Muscle of arm (tissue), 12 donors: ENCODE results near the gene SNAP47. TPM values are rescaled to one million over a fixed set of nuclear protein-coding genes. Genes with fewer than 3 reads are reported as not detected.

ENCODE experiments used
- DNase-seq: peaks from one replicate; pipeline ENCODE4 v3.0.0-alpha.2; 2013
- polyA plus RNA-seq, 12 donors: library from polyadenylated mRNA; unstranded; fragments of 120-200 nt; gene quantifications; one replicate each; pipeline ENCODE4 v1.2.1, GENCODE V29; 2013; ENCODE audit not compliant: insufficient read length in 12 of 12

SNAP47 gene
- polyA plus RNA-seq, 12 donors = 23.1 to 38.8 (median 30.5) TPM; not detected in 1

DNA sequence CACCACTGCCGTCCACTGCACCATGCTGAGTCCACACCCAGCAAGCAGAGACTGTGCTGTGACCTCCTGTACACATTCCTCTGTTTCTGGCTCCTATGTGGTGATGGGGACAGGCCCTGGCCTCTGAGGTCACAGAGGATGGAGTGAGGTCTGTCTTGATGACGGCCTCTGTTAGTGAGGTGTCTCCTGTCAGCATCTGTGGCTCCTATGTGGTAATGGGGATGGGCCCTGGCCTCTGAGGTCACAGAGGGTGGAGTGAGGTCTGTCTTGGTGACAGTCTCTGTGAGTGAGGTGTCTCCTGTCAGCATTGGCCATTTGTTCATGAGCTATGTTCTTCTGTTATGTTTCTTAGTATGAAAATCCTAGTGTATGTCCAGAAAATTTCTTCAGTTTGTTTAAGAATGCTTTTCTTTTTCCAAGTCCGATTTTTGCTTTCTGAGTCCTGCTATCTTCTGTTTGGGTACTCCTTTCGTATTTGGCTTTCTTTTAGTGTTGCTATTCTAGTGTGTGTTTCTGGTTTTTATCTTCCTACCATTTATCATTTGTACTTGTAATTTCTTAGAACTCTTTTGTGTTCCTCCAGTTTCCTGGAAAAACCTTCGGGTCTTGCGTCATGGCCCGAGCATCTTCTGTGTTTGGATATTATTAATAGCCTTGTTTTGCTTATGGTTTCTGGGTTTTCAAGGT, 13.4 kb downstream of the SNAP47 start:
- no peak for DNase-seq

DNA sequence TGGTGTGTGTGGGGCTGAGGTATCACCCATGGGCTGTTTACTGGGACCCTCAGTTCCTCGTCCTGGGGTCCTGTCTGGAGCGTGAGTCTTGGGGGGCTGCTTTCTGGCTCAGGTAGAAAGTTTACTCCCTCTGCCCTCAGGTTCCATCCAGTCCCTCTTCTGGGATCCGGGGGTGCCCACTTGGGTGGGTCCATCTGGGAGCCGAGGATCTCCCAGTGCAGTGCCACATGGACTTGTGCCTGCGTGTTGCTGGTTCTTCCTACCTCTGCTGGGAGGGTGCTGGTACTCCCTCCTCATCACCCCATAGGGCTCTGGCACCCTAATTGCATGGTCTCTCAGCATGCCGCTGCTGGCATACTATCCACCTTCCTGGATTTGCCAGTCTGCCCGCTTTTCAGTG, 14.0 kb downstream of the SNAP47 start:
- DNase-seq = no peak

DNA sequence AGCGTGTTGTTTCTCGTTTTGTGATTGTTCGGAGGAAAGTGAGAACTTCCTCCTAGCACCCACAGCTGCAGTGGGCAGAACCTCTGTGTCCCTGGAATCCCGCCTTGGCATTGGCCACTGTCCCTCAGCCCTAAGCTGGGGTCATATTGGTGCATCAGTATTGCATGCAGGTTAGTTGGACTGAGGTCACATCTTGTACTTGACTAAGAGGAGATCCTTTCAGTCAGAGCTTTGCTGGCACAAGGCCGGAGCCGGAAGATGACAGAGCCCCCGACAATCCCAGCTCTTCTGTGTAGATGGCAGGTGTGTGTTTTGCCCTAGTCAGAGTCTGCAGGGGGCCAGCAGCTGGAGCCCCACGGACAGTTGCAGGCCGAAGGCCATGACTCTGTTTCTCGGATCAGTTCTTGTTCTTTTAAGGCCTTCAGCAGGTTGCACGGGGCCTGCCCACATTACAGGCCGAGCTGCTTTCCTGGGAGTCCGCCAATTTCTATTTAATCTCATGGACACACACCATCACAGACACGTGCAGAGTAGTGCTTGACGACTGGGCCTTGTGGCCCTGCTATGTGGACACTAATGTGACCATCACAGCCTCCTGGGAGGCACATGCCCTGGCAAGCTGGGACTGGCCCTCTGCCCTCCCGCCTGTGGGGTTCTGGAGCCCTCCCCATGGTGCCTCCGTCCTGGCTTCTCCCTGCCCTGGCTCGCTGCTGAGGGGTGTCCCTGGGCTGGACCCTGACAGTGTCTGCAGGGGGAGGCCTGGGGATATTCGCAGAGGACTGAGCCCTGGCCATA, 14.9 kb downstream of the SNAP47 start:
- no peak for DNase-seq

DNA sequence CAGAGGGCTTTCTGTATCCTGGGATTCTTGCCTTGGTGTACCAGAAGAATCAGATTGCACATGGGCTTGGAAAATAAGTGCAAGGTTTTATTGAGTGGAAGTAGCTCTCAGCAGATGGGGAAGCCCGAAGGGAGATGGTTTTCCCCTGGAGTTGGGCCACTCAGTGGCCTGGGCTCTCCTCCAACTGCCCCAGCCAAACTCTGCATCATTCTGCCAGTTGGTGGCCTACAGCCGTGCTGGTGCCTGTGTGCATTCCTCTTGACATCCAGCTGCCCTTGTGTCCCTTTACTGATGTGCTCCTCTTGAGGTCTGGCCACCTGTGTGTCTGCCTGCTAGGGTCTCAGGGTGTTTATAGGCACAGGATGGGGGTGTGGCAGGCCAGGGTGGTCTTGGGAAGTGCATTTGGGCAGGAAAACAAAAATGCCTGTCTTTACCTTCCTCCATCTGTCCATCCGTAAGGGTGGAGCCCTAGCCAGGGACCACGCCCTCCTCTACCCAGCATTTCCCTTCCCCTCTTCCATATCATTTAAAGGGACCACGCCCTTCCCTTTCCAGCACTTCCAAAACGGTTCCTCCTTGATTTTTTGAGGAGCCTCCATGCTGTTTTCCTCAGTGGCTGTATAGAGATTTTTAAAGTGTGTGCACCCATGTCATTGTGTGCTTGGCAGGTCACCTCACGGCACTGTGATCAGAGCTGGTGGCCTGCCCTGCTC, 18.9 kb downstream of the SNAP47 start:
- DNase-seq = no peak

DNA sequence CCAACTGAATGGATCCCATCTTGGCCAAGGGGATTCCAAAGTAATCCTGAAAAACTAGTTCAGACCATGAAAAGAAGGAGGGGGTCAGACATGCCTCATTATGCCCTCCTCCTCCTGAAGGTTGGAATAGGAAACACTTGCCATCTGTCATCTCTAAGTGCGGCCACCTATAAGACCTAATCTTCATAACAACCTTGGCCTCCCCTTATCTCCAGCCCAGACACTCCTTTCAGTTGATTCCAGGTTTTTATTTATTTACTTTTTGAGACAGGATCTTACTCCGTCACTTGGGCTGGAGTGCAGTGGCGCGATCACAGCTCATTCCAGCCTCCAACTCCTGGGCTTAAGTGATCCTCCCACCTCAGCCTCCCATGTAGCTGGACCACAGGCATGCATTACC, 19.7 kb downstream of the SNAP47 start:
- DNase-seq = no peak

DNA sequence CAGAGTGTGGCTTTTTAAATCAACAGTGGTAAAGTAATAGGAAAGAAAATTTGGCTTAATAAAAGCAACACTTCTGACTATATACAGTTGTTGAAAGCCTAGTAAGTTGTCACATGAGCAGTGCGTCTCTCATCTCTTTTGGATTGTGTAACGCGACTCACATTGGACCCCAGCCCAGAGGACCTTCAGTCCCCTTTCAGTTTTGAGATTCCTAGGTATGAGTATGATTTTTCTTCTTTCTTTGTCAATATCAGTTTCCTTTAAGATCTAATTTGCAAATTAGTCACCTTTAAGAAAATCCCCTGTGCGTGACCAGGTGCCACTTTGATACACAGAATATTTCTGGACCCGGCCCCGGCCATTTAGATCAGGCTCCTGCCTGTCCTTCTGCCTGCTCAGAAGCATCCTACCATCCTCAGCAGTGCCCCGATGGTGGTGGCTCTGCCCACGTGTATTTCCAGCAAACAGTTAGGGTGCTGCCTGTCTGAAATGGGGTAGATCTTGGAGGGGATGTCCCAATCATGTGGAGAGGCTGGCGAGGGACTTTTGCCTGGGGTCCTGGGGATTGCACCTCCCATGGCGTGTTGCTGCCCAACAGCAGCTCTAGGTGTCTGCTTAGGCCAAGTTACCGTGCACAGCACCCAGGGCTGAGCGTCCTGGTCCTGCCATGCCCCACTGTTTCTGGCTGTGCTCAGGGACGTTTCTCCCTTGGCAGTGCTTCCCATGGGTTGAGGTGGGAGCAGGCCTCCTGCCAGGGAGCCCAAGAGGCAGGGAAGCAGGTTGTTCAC, 21.1 kb downstream of the SNAP47 start:
- DNase-seq = no peak

DNA sequence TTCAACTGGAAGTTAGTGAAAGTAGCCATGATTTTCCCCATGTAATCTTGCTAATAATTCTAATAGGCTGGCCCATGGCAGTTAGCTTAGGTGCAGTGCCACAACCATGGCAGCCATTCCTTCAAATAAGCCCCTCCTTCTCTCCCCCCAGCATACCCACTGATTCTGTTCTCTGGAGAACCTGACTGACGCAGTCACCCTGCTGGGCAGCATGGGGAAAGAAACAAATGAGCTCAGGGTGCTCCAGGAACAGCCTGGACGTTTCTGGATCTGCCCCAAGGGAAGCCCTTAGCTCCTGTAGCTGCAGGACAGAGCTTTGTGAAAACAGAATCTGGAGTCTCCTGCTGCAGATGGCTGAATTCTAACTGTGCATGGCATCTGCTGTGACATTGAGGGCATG, 22.5 kb downstream of the SNAP47 start:
- no peak for DNase-seq

DNA sequence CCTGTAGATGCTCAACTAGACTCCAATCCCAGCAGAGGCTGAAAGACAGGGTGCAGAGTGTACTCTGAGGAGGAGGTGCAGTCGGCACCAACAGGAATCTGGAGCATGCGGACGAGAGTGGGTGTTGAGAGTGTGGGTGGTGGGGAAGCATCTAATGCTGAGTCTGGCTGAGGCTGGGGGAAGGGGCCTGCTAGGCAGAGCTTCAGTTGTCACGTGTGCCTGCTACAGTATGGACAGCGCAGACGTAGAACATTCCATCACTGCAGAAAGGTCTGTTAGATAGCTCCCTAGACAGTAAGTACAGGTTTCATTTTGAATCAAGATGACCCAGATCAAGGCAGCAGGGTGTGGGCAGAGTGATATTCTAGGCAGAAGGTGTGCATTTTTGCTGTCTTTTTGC, 23.1 kb downstream of the SNAP47 start:
- DNase-seq = no peak

DNA sequence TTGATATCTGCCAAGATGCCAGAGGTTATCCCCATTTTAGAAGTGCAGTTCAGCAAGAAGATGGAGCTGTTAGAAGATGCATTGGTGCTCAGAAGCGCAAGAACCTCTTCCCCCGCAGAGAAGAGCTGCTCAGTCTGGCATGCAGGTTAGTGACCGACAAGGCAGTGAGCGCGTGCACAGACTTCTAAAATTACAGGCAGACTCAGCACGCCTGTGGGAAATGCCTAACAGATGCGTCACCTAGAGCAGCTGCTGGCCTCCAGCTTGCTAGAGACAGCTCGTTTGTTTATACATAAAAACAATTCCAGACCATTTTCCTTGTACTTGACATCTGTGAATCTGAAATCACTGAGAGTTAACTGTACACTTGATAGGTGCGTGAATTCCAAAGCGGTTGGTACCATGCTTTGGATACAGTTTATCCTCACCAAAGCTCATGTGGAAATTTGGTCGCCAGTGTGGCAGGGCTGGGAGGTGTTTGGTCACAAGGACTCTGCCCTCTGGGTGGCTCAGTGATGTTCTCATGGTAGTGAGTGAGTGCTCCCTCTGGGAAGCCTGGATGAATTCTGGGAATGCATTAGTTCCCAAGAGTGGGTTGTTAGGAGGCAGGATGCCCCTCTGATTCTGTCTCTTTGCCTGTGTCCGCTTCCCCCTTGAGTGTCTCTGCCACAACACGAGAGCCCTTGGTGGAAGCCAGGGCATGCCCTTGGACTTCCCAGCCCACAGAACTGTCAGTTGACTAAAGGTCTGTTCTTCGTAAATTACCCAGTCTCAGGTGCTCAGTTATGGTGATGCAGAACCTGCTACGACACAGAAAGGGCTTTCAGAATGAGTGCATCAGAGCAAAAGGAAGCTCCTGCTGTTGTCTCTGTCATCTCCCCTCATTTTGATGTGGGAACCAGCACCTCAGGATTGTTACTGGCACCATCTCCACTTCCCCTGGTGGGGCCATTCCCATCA, 24.4 kb downstream of the SNAP47 start:
- DNase-seq = peak; percentile 77

DNA sequence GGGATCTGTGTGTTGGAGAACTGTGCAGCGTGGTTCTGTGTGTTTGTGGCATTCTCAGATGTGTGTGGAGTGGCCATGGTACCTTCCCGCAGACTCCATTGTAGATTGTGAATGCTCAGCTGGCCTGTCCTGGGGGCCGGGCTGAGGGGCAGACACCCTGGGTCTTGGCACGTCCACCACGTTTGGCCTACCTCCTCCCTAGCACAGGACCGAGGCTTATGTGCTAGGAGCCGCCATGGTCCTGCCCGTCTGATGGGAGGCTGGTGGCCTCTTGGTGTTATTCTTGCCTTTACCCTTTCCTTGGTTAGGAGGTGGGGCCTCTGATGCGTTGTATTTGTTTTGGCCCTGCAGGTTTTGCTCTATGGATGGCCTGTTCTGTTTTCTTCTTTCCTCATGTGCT, 25.1 kb downstream of the SNAP47 start:
- DNase-seq = no peak

DNA sequence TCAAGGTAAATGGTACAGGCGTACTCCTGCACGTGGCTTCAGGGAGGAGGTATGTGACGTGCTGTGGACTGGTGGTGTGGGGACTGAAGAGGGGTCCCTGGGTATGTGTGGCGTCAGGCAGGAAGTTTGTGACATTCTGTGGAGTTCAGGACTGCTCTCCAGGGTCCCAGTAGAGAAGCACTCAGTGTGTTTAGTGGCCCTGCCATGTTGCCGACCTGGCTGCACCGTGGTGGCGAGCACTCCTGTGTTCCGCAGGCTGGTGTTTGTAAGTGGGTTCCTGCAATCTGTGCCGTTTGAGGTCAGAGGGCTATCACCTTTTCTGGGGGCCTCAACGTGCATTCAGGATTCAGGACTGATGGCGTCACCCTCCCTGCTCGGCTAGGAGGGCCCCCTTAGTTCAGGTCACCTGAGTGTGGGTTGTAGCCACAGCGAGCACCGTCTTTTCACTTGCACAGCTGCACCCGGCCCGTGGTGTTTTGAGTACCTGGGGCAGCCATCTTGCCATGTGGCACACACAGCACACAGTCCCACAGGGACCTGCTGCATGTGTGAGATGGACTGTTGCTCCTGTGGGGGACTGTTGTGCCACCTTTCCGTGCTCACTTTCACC, 26.5 kb downstream of the SNAP47 start:
- DNase-seq = no peak

DNA sequence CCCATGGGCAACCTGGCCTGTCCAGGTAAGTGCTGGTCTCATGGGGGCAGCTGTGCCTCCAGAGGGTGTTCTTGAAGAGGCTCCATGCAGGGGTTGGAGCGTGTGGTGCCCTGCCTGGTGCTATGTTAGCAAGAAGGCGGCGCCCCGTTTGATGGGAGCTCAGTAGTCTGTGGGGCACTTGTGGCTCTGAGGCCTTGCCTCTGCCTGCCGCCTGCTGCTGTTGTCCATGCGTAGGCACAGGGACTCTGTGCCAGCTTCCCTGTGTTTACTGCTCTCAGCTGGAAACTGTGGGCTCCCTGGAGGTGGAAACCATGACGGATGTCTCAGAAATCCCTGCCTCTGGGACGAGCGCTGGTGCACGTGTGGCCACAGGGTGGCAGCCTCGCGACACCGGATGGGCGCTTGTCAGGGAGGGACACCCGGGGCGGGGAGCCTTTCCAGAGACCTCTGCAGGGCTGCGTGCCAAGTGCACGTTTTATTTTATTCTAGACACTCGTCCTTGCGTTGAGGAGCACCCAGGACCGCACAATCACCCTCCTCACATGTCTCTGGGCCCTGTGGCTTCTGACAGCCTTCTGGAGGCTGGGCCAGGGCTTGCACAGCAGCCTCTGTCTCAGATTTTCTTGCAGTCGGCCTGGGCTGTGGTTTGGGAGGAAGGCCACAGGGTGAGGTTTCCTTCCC, 27.1 kb downstream of the SNAP47 start:
- DNase-seq = peak; percentile 83

DNA sequence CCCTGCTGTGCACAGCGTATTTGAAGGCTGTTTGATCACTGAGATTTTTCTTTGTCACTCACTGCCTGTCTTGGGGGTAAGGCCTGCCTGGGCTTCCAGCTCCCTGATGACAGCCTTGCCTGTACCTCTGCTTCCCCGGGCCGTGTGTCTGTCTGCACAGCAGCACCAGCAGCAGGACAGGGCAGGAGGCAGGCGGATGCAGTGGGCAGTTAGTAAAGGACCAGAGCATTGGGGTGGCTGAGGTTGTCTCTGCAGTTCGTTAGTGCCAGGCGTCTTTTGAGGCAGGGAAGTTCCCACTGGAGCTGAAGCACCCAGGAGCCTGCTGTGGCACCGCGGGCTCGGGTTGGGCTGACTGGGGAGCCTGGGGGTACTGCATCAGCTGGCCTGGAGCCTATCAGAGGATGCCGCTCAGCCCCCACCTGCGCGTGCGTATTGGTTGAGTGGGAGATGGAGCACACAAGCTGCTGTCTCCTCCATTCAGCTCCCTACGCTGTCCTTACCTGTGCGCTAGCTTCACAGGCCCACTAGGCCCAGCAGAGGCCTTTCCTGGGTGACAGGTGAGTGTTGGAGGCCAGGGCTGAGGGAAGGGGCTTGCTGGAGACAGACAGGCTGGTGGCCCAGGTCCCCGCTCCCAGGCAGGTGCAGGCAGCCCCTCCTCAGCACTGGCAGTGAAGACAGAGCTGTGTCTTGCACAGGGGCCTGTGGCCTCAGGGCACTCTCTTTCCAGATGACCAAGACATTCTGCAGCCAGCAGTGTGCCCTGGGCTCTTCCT, 28.2 kb downstream of the SNAP47 start:
- DNase-seq = no peak

DNA sequence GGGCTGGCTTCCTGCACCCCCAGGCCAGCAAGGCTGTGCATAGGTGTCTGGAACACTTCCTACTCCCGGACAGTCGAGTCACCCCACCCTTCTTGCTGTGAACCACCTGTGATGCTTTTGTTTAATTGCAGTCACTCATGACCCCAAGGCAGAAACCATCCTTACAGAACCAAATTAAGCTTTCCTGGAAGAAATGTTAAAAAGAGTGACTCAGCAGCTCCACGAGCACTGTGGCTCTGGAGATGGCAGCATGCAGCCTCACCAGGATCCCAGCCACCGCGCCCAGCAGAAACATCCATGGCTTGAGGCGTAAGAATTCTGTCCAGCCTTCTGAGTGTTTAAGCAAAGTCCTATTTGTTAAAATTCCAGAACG, 28.8 kb downstream of the SNAP47 start:
- DNase-seq = no peak

DNA sequence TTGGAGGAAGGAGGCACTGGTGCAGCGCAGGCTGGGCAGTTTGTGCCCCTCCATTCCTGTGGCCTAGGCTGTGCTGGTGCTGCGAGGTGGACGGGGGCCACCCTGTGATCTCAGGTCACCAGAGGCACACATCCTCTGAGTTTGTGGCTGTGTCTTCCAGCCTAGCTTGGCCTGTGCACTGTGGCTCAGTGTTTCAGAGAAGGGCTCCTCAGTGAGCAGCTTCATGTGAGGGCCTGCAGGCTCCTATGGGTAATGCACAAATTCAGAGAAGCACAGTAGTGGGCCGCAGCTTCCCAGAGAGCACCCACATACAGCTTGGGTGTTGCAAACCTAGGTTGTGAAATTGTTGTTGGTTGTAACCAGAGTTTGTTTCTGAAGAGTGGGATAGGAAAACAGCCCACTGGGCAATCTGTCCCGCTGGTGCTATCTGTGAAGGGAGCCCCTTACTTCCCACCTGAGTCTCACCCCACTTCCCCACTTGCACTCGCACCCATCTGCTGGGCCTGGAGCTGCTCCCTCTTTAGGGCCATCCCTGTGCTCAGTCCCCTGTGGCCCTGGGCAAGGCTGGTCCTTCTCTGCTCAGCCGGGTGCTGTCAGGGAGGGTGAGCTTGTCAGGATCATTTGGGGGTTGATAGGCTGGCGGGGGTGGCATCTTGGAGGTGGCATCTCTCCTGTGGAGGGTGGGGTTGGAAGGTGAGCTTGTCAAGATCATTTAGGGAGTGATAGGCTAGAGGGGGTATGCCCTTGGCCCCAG, 30.2 kb downstream of the SNAP47 start:
- no peak for DNase-seq

DNA sequence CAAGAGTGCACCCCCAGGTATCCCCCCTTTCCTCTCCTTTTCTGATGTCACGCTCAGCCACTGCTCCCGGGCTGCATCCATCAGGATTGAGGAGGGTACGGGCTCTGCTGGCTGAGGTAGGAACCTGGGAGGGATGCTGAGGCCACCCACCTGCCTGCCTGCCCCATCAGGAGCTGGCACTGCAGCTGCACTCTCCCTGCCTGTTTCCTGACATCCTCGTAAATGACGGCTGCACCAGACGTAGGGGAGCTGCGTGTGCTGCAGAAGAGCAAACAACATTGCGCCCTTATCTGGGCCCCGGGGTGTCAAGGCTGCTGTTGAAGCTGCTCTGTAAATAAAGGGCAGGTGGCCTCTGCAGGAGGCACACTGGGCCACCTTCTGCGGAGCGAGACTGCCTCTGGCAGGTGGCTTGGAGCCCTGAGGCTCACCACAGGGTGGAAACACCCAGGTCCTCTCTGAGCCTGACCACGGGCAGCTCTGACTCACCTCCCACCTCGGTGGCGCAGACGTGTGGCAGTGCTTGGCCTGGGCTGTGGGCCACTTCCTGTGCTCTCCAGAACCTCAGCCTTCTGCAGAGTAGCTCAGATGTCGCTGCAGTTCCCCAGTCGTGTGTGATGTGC, 30.9 kb downstream of the SNAP47 start:
- DNase-seq = no peak

DNA sequence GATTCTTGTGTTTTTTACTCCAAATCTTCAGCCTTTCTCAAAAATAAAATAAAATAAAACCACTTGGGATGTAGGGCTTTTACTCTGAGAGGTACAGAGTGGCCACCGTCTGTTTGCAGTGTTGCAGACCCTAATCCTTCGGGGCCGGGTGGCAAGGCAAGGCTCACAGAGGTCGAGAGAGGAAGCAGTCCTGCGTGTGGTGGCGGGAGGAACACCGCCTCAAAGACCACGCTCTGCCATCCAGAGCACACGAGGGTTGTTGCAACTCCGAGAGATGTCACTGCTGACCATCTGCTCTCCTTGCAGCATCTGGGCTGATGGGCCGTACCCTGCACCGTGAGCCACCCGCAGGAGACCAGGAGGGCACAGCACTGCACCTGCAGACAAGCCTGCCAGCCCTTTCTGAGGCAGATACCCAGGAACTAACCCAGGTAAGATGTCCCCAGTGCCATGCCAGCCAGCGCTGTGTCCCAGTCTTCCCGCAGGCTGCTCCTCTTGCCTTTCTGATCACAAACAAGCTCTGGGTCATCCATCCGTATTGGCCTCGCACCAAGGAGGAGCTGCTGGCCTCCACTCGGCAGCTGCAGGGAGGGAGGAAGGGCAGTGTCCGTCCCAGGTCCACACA, 31.5 kb downstream of the SNAP47 start:
- no peak for DNase-seq
